Right ventricle myocardium superior (tissue), 1 donor: ENCODE data around the gene PRKCE. TPM values are rescaled to one million over a fixed set of nuclear protein-coding genes. Genes with fewer than 3 reads are reported as not detected.

Experiments used
- ATAC-seq: fragments of 200-7000 bp; cut with Tn5 transposase; one replicate; pipeline ENCODE4 v1.9.1; 2020; ENCODE audit warnings: mild to moderate bottlenecking; ENCODE audit not compliant: poor library complexity
- DNase-seq: peaks from one replicate; pipeline ENCODE4 v3.0.0-alpha.2; 2020
- intact Hi-C: fragments of 100-400 bp; cut with DNase I; formaldehyde crosslinking; loops from one replicate; pipeline ENCODE4 v1.11.2; 2022
- total RNA-seq: library from RNA; stranded (reverse); fragmentation: NEBNext Ultra II Directional; extraction: Animal tissue kit (Norgen Biotek cat#: 25700); gene quantifications from one replicate; pipeline ENCODE4 v1.2.1, GENCODE V29; 2021
- donor health status: DM: no; HTN: yes; CAD: no; lungs with severe emphysema.

Gene PRKCE
- total RNA-seq, 1 donor from 2014 or later, result 12.5 TPM

DNA sequence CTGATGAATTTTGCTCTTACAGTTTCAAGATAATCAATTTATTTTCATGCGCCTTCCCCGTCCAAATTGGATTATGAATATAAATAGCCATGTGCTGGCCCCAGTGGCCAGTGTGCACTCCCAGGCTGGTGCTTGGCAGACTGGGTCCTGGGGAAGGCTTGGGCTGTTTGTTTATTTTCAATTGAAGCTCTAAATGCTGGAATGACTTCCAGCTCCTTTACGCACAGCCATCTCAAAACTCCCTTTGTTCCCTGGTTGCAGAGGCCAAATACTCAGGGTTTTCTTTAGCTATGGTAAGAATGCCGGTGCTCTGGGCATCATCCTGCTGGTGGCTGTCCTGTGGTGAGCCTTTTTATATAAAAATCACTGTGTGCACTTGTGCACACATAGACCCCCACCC lies 131.5 kb downstream of the PRKCE start:
- DNase-seq (no peak), ATAC-seq (peak; percentile 36)
- intact Hi-C loops, result no loop called here

DNA sequence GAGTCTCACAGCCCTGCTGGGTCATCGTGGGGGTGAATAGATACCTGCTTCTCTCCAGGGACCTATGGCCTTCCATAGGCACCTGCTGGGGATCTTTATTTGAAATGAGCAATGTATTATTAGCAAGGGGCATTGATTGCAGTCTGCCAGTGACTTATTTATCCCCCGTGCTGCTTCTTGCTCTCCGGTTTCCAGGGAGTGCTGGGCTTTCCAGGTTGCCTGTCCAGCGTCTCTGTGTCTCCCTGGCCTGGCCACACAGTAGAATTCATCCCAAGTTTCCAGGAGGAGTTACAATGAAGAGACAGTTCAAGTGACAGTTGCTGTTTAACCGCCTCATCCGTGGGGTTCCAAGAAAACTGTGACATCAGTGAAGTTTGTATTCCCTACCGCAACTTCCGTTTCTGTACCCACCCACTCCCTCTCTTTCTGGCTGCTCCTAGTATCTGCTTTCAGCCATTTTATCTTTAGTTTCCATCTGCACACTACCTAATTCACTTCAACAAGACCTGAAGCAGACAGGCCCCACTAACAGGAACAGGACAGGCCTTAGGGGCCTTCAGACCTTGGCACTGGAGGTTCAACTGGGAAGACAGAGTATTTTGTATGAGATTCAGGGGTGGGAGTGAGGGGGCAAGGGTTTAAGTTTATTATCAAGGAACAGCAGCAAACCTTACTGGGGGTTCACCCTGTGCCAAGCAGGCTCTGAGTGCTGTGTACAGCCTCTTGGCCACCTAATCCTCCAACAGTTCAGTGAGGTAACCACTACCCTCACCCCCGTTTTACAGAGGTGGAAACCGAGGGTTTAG lies 134.8 kb downstream of the PRKCE start:
- intact Hi-C loops, result loop anchor here (5.0 kb wide), 1 partner anchor 151 kb away; no protein-coding TSS in a partner anchor
- ATAC-seq (no peak), DNase-seq (no peak)

DNA sequence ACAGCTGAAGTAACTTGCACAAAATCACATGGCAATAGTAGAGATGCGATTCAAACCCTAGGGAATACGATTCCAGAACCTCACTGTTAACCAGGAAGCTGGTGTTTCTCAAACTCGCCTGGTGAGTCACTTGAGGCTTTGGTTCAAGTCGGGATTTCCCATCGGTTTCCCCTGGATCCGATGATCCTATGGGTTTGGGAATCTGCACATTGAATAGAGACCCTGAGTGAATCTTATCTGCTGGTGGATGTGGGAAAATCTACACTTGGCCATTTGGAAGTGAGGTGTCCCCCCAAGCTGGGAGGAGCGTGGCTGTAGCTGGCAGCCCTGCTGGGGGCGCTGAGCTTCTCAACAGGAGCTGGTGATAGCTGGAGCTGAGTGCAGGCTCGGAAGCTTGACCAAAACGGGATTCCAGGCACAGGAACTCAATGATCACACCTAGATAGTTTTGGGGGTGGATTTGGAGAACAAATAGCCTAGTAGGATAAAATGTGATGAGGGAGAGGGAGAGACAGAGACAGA lies 135.4 kb downstream of the PRKCE start:
- ATAC-seq (no peak), DNase-seq (no peak)
- intact Hi-C loops, result loop anchor here (5.0 kb wide), 1 partner anchor 150 kb away; no protein-coding TSS in a partner anchor

DNA sequence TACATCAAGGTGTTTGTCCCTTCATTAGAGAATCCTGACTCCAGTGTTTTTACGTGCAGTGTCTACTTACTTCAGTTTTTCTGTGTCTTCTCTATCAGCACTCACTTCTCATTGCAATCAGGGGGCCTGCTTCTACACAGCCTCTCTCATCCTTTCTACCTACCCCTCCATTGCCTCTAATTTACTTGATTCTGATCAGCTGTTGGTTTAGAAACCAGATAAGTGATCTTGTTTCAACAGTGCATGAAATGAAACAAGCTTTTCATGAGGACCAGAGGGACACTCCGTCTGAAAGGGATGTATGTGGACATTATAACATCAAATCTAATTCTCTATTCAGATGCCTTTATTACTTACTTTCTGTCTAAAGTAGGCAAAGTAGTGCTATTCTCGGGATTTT lies 136.9 kb downstream of the PRKCE start:
- DNase-seq (no peak), ATAC-seq (no peak)
- intact Hi-C loops, result loop anchor here (5.0 kb wide), 1 partner anchor 149 kb away; no protein-coding TSS in a partner anchor

DNA sequence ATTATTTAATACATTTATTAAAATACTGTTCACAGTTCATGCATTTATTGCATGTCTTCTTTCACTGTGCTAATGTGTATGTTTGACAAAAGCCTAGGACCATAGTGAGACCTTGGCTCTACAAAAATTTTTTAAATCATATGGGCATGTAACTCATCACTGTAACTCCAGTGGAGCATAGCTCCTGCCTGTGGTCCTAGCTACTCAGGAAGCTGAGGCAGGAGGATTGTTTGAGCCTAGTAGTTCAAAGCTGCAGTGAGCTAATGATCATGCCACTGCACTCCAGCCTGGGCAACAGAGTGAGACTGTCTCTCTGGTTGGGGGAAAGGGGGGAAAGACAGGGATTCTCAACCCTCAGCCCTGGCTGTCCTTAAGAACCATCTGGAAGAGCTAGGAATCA lies 137.8 kb downstream of the PRKCE start:
- no peak for ATAC-seq
- intact Hi-C loops, result loop anchor here (5.0 kb wide), 1 partner anchor 148 kb away; no protein-coding TSS in a partner anchor
- no peak for DNase-seq

DNA sequence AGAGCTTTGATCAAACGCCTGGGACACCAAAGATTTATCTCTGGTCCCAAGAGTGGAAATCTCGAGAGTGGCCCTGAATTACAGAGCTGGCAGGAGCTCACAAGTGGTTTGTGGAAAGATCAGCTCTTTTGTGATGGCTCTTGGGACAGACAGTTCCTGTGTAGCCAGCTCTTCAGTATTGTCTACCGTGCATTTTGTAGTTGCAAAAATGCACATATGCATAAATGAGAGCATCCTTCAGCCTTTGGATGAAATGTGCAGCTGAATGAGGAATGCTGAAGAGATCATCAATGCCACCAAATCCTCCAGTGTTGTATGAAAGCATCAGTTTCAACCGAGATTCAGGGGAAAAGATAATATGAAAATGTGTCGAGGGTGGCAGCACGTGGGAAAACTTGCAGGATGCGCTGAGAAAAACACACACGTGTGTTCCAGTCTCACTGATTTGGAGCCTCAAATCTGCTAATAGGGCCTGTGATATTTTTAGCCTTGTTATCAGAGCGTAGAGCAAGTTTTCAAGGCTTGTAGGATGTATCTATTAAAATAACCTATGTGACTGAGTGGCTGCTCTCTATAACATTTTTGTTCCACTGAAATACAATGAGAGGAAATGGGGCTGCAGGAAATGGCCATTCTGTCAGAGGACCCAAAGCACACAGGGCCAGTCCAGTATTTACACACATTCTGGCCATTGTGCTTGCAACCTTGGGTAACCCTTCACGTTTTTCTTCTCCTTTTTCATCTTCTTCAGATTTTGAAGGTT lies 138.7 kb downstream of the PRKCE start:
- peak; percentile 61 for ATAC-seq
- no peak for DNase-seq
- intact Hi-C loops, result loop anchor here (5.0 kb wide), 1 partner anchor 147 kb away; no protein-coding TSS in a partner anchor

DNA sequence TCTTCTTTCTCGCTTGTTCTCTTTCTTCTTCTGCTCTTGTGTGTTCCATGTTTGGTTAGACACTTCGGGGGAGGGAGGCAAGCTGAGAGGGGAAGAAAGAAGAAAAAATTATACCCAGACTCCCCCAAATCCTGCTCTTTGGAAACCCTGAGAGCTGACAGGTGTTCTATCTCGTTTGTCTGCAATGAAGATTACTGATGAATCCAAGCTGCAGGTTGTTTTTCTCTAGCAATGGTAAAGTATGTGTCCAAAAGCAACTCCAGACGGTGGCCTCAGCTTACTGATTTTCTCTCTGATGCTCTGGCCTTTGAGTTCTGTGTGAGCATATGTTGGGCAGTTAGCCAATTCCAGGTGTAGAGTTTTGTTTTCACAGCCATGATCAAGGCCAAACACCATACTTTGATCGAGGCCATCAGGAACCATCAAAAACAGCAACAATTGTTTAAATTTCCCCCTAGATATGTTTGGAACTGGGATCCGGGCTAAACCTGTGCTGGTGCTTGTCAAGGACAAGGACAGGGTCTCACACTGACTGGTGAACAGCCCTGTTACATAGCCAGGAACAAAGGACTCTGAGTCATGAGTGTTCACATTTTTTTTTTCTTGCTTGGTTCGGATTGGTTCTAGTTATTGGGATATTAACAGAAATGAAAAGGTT lies 142.0 kb downstream of the PRKCE start:
- DNase-seq (no peak), ATAC-seq (no peak)
- intact Hi-C loops, result no loop called here

DNA sequence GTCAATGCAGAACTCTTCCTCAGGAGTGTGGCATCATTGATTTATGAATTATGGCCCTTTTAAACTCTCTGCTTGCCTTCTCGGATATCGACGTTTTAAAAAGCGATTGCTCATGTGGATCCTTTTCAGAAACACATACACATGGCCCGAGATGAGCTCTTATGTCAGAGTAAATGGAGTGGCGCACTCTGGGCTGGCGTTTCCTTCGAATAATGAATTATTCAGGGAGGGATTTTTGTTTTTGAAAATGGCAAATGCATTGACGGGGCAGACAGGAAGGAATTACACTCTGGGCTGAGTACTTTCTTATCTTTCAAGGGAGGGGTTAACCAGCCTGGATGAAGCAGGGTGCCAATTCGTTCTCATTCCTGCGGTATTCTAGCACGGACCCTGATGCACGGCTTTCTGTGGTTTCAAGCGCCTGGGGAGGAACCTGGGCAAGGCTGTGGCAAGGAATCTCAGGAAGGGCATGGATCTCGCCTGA lies 142.7 kb downstream of the PRKCE start:
- intact Hi-C loops, result no loop called here
- ATAC-seq (peak; percentile 50), DNase-seq (no peak)

DNA sequence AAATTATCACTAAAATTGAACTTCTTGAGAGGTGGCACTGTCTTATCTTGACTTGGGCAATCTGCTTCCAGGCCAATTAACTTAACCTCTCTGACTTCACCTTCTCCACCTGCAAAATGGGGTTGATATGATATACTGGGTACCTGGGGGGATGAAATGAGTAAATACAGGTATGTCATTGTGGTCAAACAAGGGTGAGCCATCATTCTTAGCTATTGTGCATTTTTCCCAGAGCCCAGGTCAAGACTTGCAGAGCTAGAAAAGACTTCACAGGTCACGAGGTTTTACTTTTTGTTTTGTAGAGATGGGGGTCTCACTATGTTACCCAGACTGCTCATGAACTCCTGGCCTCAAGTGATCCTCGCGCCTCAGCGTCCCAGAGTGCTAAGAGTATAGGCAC lies 145.0 kb downstream of the PRKCE start:
- intact Hi-C loops, result no loop called here
- DNase-seq (no peak), ATAC-seq (no peak)

DNA sequence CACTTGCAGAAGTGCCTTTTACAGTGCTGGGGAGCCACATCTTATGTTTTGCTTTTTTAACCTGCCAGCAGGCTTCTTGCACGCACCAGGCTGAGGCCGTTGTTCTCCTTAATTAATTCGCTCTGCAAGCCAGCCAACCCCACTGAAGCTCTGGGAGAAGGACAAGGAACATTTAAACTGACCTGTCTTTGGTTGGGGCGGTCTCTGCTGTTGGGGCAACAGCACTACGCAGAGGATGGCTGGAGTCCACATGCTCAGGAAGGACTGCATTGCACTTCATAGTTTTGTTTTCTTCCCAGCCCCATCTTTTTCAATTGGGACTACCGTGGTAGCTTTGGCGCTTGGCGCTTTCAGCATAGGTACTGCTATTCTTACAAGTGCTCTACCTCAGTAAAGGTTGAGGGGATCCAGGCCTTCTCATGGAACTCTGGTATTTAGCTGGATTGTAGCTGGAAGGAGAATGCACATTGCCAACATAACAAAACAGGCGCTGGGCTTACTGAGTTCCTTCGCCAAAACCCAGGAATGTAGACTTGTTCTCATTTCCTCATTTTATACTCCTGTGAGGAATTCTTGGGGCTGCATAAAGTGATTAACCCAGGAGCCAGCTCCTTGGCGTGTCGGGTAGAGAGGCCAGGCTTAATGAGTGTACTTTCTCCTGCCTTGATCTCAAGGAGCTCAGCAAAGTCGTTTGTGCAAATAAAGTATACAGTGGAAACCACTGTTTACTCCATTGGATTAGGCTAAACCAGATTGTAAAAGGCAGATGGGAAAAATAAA lies 146.2 kb downstream of the PRKCE start:
- DNase-seq (no peak), ATAC-seq (no peak)
- intact Hi-C loops, result no loop called here

DNA sequence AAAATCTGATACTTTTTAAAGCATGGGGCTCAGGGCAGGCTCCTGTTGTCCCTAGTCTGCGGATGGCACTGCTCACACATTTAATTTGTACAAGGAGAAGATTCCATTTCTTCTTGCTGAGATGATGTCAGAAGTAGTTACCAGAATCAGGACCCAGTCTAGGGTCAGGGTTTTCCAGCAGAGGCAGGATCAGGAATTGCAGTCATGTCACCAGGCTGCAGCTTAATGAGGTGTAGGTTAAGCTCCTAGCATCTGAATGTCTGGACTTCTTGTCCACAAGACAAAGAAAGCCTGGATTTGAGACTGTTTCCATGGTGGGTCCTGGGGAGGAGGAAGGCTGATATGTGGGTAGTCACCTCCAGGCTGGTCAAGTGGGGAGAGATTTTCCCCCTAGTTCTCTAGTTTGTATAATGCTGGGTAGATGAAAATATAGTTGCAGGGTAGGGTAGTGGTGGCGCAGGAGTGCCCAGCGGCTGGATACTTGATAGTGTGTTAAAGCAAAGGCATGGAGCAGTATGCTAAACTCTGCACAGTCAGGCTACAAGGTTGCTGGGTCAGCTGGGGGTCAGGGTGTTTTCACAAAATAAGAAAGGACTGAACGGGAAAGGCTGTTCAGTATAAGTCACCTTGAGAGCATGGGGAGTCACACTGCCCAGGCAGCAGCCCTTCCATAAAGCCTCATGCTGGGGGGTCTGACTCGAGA lies 148.4 kb downstream of the PRKCE start:
- intact Hi-C loops, result no loop called here
- no peak for DNase-seq
- ATAC-seq, result no peak

DNA sequence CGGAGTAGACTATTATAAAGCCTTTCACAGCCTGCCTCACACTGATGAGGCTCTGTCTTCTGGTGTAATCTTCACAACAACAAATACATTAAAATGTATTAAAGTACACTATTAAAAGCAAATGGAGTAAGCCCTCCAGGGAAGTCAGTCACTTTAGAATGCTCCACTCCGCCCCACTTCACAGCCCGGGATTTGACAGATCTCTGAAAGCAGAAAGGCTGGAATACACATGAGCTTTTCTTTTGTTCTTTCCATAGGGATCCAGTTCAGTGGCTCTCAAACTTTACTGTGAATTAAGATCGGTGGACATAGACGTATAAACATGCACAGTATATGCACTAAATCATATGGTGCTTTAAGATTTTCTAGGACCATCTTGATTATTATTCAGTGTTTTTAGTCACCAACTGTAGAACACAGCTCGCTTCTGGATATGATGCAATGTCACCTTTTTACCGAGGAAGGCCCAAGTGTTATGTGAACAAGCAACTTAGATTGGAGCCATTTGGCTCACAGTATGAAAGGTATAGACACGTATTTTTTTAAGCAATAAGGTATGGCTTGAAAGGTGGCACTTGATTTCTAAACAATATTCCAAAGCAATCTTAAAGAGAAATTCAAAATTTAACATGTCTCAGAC lies 151.1 kb downstream of the PRKCE start:
- no peak for DNase-seq
- ATAC-seq, result no peak
- intact Hi-C loops, result no loop called here

DNA sequence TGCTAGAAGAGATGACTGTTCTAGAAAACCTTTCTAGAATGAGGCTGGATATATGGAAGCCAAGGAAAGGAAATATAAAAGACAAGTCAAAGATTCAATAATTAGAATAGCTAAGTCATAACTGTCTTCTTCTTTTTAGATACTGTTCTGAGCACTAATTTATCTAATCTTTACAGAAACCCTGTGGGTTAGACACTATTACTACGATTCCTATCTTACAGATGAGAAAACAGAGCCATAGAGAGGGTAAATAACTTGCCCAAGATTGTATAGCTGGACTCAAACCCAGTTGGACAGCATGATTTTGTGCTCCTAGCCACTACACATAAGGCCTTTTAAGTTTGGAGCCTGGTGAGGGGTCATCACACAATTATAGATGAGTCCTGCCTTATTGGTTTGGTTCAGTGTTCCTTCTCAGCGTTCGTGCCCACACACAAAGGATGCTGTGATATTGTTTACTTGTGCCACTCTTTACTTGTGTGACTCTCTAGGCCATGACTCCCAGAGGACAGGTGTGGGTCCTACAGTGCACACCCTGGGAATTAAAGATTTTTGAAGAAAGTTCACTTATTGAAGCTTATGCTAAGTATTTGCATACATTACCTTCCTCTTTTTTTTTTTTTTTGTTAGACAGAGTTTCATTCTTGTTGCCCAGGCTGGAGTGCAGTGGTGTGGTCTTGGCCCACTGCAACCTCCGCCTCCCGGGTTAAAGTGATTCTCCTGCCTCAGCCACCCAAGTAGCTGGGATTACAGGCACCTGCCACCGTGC lies 153.7 kb downstream of the PRKCE start:
- intact Hi-C loops, result no loop called here
- ATAC-seq, result no peak
- no peak for DNase-seq

DNA sequence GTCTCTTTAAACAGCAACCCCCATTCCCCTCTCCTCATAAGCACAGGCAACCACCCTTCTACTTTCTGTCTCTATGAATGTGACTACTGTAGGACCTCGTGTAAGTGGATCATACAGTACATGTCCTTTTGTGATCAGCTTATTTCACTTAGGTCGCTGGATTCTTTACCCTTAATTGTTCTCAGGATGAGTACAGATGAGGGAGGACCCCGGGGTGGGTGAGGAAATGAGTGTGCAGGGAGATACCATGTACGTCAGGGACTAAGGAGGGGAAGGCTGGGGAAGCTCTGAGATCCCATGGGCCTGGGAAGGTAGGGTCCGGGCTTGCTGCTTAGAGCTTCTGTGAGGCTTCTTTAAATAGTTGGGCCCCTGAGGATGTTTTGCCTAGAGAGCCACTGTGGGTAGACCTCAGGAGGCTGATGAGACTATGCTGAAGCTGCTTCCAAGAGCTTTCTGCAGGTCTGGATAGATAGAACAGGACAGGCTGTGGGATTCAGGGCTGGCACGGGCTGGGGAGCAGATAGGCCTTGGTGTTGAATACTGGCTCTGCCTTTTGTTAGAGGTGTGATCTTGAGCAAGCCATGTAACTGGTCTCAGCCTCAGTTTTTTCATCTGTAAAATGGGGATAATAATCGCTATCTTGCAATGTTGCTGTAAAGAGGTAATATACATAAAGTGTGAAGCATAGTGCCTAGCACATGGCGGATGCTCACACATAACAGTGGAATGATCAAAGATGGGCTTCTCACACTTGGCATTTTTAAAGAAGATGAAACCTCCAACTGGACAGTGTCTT lies 155.3 kb downstream of the PRKCE start:
- ATAC-seq (no peak), DNase-seq (no peak)
- intact Hi-C loops, result no loop called here

DNA sequence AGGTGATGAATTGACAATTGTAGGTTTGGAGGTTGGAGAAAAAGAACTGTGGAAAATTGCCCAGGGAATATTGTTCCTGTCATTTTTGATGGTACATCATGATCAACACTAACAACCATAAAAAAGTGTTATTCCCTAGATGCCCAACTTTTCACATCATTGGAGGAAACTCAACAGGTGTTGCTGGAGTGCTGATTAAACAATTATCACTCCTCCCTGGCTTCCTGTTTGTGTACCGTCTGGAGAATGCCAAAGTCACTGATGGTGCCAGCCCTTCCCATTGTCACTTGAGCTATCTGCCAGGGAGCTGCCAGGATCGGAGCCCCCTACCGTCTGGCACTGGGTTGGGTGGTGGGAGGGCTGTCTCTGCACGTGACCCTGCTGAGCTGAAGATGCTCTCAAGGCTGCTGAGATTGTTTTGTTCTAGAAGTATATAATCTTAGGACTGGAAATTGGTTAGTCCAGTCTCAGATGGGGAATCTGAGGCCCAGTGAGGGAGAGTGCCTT lies 156.9 kb downstream of the PRKCE start:
- no peak for ATAC-seq
- DNase-seq, result no peak
- intact Hi-C loops, result no loop called here

DNA sequence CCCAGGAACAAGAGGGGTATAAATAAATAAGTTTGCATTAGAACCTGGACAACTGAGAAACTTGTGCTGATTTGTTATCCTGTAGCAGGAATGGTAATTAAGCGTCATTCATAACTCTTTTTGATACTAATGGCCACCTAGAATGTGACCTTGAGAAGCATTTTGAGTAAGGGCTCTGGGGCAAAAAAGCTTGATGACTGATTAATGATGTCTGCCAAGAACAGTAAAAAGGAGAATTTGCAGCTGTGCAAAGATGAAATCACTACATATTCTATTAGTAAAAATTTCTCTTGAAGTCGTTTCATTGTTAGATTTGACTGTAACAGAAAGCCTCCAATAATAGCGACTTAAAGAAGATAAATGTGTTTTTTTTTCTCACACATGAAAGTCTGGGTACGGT lies 157.7 kb downstream of the PRKCE start:
- no peak for DNase-seq
- intact Hi-C loops, result no loop called here
- no peak for ATAC-seq
